ENCODE data around the gene GJB6.

Gene GJB6

GRCh38 chr13:20227730-20228129, 4.4 kb downstream of the GJB6 start:
- no peak for DNase-seq (ENCODE audit: low read depth in 1 of 2, low spot score in 1 of 2)

- no peak for DNase-seq (ENCODE audit: low read depth in 1 of 2, low spot score in 1 of 2)
Measured at GRCh38 chr13:20227288-20227687, 4.8 kb downstream of the GJB6 start.

GRCh38 chr13:20222553-20222952, 9.6 kb downstream of the GJB6 start:
- DNase-seq (ENCODE audit: low read depth in 1 of 2, low spot score in 1 of 2): no peak

- no peak for DNase-seq (ENCODE audit: low read depth in 1 of 2, low spot score in 1 of 2)
Measured at GRCh38 chr13:20221772-20222171, 10.3 kb downstream of the GJB6 start.

DNA sequence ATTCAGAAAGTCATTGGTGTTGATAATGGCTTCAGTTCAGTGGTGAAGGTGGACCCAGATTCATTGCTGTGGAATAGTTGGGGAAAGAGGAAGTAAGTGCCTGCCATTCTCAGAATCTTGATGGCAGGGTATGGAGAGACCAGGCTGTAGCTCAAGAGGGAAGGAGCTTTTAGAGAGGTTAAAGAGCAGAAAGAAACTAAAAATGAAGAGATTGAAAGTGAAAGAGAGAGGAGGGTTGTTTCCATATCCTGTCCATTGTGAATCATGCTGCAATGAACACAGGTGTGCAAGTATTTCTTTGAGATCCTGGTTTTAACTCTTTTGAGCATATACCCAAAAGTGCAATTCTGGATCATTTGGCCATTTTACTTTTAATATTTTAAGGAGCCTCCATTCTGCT, 12.5 kb downstream of the GJB6 start:
- DNase-seq (ENCODE audit: low read depth in 1 of 2, low spot score in 1 of 2): no peak

DNA sequence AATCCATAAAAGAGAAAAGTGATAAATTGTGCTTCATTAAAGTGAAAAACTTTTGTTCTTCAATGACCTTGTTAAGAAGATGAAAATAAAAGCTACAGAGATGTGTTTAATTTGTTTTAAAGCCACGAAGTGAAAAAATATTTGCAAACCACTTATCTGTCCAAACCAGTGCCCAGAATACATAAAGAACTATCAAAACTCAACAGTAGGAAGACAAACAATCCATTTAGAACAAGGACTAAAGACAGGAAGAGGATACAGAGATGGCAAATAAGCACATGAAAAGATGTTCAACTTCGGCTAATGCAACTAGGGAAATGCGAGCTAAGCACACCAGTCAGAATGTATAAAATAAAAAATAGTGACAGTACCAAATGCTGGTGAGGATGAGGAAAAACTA, 15.0 kb downstream of the GJB6 start:
- DNase-seq (ENCODE audit: low read depth in 1 of 2, low spot score in 1 of 2): no peak

DNA sequence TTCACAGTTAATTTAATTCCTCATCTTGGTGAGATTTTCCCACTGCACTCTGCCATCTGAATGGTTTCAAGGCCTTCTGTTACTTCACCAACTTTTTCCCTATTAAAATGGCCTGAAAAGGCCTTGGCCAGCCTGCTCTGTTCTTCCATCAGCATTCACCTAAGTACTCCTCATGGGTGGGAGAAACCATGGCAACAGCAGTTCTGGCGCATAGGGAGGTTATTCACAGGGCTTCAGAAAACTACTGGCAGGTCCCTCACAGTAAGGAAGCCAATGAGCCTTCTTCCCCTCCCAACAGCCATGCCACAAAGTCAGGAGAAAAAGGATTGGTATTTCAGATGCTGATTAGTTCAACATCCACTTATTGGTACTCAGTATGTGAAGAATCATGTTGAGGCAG, 22.2 kb downstream of the GJB6 start:
- DNase-seq (ENCODE audit: low read depth in 1 of 2, low spot score in 1 of 2): no peak

GRCh38 chr13:20206698-20207235, 25.4 kb downstream of the GJB6 start:
- DNase-seq (ENCODE audit: low read depth in 1 of 2, low spot score in 1 of 2): no peak

DNA sequence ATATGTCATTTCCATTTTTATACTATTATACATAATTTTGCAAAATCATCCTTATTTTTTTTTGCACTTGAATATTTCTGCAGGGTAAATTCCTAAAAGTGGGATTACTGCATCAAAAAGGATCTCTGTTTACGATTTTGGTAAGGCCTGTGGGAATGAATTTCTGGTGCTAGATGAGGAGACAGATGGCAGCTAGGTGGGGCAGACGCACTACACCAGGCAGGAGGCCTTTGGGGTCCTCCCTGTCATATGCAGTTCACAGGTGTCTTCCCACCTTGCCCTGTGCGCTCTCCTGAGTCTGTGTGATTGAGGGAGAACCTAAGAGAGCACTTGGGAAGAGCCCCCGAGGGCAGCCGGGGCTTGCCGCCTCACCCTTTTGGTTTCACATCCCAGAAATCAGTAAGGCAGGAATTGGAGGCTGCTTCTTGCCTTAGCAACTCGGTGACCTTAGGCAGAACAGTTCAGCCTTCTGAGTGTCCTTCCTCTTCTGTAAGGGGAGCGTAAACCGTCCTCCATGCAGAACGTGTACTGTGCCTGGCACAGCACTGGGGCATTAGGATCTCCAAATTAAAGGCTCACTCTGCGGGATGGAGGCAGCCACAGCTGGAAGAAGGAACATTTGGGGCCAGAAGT, 25.9 kb downstream of the GJB6 start:
- no peak for DNase-seq (ENCODE audit: low read depth in 1 of 2, low spot score in 1 of 2)

- DNase-seq (ENCODE audit: low read depth in 1 of 2, low spot score in 1 of 2): no peak
Measured at GRCh38 chr13:20198781-20199180, 33.3 kb downstream of the GJB6 start.

- DNase-seq (ENCODE audit: low read depth in 1 of 2, low spot score in 1 of 2): no peak
Measured at GRCh38 chr13:20197361-20197834, 34.7 kb downstream of the GJB6 start.

- DNase-seq (ENCODE audit: low read depth in 1 of 2, low spot score in 1 of 2): no peak
Measured at GRCh38 chr13:20195801-20196200, 36.3 kb downstream of the GJB6 start.

GRCh38 chr13:20193907-20194631, 38.0 kb downstream of the GJB6 start:
- DNase-seq (ENCODE audit: low read depth in 1 of 2, low spot score in 1 of 2): no peak

- DNase-seq (ENCODE audit: low read depth in 1 of 2, low spot score in 1 of 2): no peak
Measured at GRCh38 chr13:20193162-20193906, 38.8 kb downstream of the GJB6 start.

GRCh38 chr13:20192836-20193161, 39.3 kb downstream of the GJB6 start, which contains the start of gene GJB2:
GJB2 (minus strand) TSS chr13:20192938; CDS start chr13:20189581, 3,357 bp downstream.
- DNase-seq (ENCODE audit: low read depth in 1 of 2, low spot score in 1 of 2): no peak

DNA sequence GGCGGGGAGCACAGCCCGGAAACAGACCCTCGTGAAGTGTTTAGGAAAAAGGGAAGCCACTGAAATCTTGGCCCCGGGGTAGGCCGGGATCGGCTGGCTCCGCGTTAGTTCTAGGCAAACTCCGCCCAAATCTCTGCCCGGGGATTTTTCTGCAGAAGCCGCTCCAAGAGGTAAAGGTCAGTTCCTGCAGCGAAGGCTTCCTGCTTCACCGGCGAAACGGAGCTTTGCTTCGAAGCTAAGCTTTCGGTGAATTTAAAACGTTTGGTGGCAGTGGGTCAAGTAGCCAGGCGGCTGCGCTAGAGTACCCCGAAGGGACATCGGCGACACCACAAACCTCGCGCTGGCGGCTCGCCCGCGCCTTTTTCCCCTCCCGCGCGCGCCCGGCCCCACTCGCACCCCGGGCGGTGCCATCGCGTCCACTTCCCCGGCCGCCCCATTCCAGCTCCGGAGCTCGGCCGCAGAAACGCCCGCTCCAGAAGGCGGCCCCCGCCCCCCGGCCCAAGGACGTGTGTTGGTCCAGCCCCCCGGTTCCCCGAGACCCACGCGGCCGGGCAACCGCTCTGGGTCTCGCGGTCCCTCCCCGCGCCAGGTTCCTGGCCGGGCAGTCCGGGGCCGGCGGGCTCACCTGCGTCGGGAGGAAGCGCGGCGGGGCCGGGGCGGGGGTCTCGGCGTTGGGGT, 39.8 kb downstream of the GJB6 start:
- DNase-seq (ENCODE audit: low read depth in 1 of 2, low spot score in 1 of 2): no peak

GRCh38 chr13:20191311-20192157, 40.6 kb downstream of the GJB6 start:
- DNase-seq (ENCODE audit: low read depth in 1 of 2, low spot score in 1 of 2): no peak

DNA sequence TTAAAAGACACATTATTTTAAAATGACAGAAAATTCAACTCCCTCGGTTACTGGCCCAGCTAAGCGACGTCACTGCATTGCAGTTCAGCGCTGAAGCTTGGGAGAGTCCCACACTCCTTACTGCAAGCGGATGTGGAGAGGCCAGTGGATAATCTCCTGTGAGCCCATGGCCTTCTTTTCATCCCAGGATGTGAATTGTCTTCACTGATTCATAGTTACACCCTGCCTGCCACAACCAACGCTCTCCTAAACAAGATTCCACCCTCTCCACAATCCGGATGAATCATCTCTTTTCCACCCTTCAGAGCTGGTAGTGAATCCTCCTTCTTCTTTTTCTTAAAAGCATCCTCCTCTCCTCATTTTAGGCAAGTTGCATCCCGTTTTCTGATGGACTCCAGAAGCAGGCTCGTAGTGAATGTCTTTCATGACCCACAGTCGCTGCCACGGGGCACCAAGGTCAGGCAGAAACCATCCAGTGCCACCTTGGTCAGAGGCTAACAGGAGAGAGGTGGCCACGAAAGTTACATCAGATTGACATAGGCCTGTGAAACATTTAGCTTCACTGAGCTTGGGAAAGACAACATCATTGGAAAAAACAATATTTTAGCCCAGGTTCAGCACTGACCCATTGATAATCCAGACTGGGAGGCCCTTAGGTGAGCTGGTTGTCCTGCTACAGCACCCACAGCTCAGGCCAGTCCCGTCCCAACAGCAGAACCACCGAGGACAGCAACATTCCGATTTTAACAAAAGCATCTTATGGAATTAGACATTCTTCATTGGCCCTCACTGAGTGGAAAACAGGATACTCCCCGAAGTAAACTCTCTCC, 41.4 kb downstream of the GJB6 start:
- DNase-seq (ENCODE audit: low read depth in 1 of 2, low spot score in 1 of 2): no peak

GRCh38 chr13:20190076-20190475, 42.0 kb downstream of the GJB6 start:
- DNase-seq (ENCODE audit: low read depth in 1 of 2, low spot score in 1 of 2): no peak
